ENCODE data around the gene OPCML. TPM values are rescaled to one million over a fixed set of nuclear protein-coding genes. Genes with fewer than 3 reads are reported as not detected.

The OPCML gene
- total RNA-seq, 2 donors from 2014 or later = 0.34 TPM; not detected in 1

- DNase-seq (ENCODE audit: low spot score) = no peak
- H3K4me1 ChIP-seq (replicated peaks) = no peaks in the 10 kb centered on the region
- TF ChIP-seq POLR2A (IDR thresholded peaks at IDR 0.05) = no peak
- TF ChIP-seq, protein P1, sequence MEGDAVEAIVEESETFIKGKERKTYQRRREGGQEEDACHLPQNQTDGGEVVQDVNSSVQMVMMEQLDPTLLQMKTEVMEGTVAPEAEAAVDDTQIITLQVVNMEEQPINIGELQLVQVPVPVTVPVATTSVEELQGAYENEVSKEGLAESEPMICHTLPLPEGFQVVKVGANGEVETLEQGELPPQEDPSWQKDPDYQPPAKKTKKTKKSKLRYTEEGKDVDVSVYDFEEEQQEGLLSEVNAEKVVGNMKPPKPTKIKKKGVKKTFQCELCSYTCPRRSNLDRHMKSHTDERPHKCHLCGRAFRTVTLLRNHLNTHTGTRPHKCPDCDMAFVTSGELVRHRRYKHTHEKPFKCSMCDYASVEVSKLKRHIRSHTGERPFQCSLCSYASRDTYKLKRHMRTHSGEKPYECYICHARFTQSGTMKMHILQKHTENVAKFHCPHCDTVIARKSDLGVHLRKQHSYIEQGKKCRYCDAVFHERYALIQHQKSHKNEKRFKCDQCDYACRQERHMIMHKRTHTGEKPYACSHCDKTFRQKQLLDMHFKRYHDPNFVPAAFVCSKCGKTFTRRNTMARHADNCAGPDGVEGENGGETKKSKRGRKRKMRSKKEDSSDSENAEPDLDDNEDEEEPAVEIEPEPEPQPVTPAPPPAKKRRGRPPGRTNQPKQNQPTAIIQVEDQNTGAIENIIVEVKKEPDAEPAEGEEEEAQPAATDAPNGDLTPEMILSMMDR (IDR thresholded peaks at IDR 0.05) = no peak
- TF ChIP-seq POLR2AphosphoS5 (IDR thresholded peaks at IDR 0.05) = no peak
- no peaks in the 10 kb centered on the region for H3K9me3 ChIP-seq
- intact Hi-C loops (cut with DNase I) = no loop called here
- WGBS = 62% methylated on average over 3 of the region's 3 CpGs
- no peaks in the 10 kb centered on the region for H3K27me3 ChIP-seq (replicated peaks; ENCODE audit: insufficient read depth)
- no peak overlapping the region for H3K27ac ChIP-seq
- no peak overlapping the region for H3K4me3 ChIP-seq
- H3K36me3 ChIP-seq = no peaks in the 10 kb centered on the region
Measured at GRCh38 chr11:132972565-132972964, 559.7 kb downstream of the OPCML start.

DNA sequence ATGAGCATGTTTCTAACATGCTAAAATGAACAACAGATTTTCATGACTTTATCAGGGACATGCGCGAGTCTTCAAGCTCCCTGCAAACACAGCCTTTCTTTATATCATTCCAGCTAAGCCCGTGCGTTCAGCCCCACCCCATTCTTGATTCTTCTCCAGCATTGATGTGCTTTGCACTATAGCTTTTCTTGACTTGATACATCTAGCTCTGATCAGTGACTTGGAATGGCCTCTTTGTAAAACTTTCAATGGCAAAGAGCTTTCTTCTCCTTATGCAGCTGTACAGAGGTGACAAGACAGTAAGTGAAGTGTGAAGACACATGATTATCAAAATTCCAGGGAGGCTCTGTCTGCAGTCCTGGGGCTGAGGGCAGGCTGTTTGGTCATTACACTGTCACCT is 561.0 kb downstream of the OPCML start:
- DNase-seq (ENCODE audit: low spot score) = no peak
- intact Hi-C loops (cut with DNase I) = no loop called here
- no peak overlapping the region for H3K4me3 ChIP-seq
- no peaks in the 10 kb centered on the region for H3K36me3 ChIP-seq
- no peaks in the 10 kb centered on the region for H3K9me3 ChIP-seq
- TF ChIP-seq POLR2AphosphoS5 (IDR thresholded peaks at IDR 0.05) = no peak
- TF ChIP-seq, protein P1 (IDR thresholded peaks at IDR 0.05) = no peak
- no peak for TF ChIP-seq POLR2A (IDR thresholded peaks at IDR 0.05)
- H3K27me3 ChIP-seq (replicated peaks; ENCODE audit: insufficient read depth) = no peaks in the 10 kb centered on the region
- no peak overlapping the region for H3K27ac ChIP-seq
- WGBS = 55% methylated on average over 4 of the region's 4 CpGs
- no peaks in the 10 kb centered on the region for H3K4me1 ChIP-seq (replicated peaks)

DNA sequence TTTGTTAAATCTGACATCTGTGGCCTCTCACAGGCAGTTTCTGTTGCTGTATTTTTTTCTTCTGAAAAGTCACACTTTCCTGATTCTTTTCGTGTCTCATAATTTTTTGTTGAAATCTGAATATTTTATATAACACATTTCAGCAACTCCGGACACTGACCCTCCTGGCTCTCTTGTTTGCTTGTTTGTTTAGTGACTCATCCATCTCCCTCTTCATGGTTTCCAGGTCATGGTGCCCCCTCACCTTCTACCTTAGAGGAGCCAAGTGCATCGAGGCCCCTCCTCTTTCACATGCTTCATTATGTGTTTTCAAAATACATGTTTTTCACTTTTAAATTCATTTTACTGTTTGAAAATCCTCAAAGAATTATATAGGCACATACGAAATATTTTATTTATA is 562.4 kb downstream of the OPCML start:
- 74% methylated on average over 4 of the region's 4 CpGs for WGBS
- intact Hi-C loops (cut with DNase I) = no loop called here

DNA sequence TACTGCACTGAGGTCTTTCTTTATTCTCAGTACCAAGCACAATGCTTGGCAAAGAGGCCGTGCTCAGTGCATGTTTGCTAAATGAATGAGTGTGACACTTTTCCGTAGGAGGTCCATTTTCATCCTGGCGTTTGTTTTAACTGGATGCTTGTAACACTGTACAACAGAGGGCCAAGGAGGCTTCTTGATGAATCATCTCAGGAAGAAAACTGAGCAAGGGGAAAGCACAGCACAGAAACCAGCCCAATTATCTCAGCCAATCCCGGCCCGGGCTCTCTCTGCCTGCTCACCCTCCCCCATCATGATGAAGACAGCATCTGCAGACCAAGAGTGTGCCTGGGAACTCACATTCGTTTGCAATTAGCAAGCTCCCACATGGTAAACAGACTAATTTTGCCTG is 570.3 kb downstream of the OPCML start:
- intact Hi-C loops (cut with DNase I) = no loop called here
- no peak for DNase-seq (ENCODE audit: low spot score)
- TF ChIP-seq POLR2A (IDR thresholded peaks at IDR 0.05) (no peak), POLR2AphosphoS5 (IDR thresholded peaks at IDR 0.05) (no peak)
- TF ChIP-seq, protein P1 (IDR thresholded peaks at IDR 0.05) = no peak
- WGBS = 44% methylated on average over 6 of the region's 6 CpGs
- no peak overlapping the region for H3K4me3 ChIP-seq
- peaks cover 1% of the 10 kb centered on the region for H3K27me3 ChIP-seq (replicated peaks; ENCODE audit: insufficient read depth)
- no peaks in the 10 kb centered on the region for H3K9me3 ChIP-seq
- H3K27ac ChIP-seq = no peak overlapping the region
- no peaks in the 10 kb centered on the region for H3K36me3 ChIP-seq
- no peaks in the 10 kb centered on the region for H3K4me1 ChIP-seq (replicated peaks)

More for the DNA sequence above, 562.4 kb downstream of the OPCML start:
- TF ChIP-seq POLR2A (IDR thresholded peaks at IDR 0.05) = no peak
- TF ChIP-seq, protein P1 (IDR thresholded peaks at IDR 0.05) = no peak
- TF ChIP-seq POLR2AphosphoS5 (IDR thresholded peaks at IDR 0.05) = no peak
- Histone ChIP-seq H3K27me3 (replicated peaks; ENCODE audit: insufficient read depth) (no peaks in the 10 kb centered on the region), H3K4me3 (no peak overlapping the region), H3K9me3 (no peaks in the 10 kb centered on the region), H3K36me3 (no peaks in the 10 kb centered on the region), H3K4me1 (replicated peaks) (no peaks in the 10 kb centered on the region), H3K27ac (no peak overlapping the region)
- DNase-seq (ENCODE audit: low spot score) = no peak

GRCh38 chr11:132961453-132961852 is 570.8 kb downstream of the OPCML start:
- TF ChIP-seq POLR2AphosphoS5 (IDR thresholded peaks at IDR 0.05) (no peak), POLR2A (IDR thresholded peaks at IDR 0.05) (no peak)
- TF ChIP-seq, protein P1 (IDR thresholded peaks at IDR 0.05) = no peak
- intact Hi-C loops (cut with DNase I) = no loop called here

More at GRCh38 chr11:132961453-132961852, 570.8 kb downstream of the OPCML start:
- H3K9me3 ChIP-seq = no peaks in the 10 kb centered on the region
- DNase-seq (ENCODE audit: low spot score) = no peak
- H3K4me3 ChIP-seq = no peak overlapping the region
- no peaks in the 10 kb centered on the region for H3K36me3 ChIP-seq
- WGBS = 86% methylated on average over 5 of the region's 5 CpGs
- no peak overlapping the region for H3K27ac ChIP-seq
- H3K27me3 ChIP-seq (replicated peaks; ENCODE audit: insufficient read depth) = peaks cover 1% of the 10 kb centered on the region
- no peaks in the 10 kb centered on the region for H3K4me1 ChIP-seq (replicated peaks)

Data from prostate gland (tissue), 2 donors.